SKM-1 treated with dmso at 0.1 percent for 144 hours (cell line): ENCODE measurements around the gene BARX2.

Source experiments
- DNase-seq: peaks from one replicate; lab custom pipeline; 2025; ENCODE audit not compliant: unreplicated experiment; lab: John Stamatoyannopoulos, UW

Gene BARX2

DNA sequence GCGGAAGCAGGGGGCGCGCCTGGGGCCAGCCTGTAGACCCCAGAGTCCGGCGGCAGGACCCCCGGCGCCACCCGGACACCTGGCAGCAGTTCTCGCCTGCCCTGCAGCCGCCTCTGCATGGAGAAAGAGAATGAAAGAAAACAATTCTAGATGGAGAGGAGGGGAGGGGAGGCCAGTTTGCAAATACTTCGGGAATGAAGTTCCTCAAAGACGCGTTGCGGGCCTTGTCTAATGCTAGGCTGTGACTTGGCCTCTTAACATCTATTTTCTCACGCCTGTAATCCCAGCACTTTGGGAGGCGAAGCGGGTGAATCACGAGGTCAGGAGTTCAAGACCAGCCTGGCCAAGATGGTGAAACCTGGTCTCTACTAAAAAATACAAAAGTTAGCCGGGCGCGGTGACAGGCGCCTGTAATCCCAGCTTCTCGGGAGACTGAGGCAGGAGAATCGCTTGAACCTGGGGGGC lies 2.1 kb upstream of the BARX2 start:
- DNase-seq, result no peak

DNA sequence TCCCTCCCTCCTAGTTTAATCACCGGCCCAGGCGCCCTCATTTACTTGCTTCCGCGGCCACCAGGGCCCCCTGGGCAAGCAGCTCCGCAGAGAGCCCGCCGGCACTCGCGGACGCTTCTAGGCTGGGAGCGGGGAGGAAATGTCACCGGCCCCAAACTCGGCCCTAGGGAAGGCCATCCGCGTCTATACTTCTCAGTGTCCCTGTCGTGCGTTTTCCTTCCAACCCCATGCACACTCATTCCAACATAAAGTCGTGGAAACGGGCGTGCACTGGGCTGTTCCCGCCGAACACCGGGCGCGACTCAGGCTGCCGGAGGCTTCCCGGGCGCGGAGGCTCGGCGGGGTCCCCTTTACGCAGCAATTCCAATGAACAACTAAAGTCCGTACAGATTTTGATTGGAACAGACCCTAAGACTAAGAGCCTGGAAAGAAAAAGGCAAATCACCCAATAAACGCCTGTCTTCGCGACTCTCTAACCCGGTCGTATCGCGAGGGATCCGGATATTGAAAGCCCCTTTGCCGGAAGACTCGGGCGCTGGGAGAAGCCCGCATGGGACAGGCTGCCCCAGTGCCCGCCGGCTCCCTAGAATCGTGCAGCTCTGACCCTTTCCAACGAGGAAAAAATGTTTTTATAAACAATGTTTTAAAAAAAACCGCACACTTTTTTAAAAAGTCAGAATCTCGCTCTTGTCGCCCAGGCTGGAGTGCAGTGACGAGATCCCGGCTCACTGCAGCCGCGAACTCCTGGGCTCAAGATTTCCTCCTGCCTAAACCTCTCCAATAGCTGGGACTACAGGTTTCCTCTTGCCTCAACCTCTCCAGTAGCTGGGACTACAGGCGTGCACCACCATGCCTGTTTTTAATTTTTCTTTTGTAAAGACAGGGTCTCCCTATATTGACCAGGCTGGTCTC lies 1.3 kb upstream of the BARX2 start:
- no peak for DNase-seq

DNA sequence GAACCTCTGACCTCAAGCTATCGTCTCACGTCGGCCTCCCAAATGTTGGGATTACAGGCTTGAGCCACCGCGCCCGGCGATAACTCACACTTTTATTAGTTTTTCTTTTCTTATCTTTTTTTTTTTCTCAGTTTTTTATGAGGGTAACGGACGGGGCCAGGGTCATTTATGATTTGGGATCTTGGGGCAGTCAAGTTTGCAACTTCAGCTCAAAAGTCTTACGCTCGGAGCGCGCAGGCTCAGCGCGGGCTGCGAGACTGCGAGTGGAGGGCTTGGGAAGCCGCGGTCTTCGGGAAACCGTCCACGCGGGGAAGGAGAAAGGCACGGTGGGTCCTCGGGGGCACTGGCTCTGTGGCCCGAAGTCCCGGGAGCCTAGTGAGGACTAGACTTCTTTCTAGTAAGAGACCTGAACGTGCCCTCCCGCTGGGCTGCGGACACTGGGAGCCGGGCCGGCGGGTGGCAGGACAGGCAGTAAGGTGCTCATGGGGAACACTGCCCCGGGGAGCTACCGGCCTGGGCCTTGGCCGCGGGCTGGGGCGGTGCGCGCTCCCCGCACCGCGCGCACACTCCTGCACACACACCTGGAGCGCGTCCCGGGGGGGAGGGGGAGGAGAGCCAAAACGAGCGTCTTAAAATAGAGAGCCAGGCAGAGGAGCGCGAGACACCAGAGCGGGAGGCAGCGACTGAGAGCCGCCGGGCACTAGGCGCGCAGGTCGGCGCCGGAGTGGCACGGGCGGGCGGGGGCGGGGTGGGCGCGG lies 476 bp upstream of the BARX2 start:
- DNase-seq, result no peak

DNA sequence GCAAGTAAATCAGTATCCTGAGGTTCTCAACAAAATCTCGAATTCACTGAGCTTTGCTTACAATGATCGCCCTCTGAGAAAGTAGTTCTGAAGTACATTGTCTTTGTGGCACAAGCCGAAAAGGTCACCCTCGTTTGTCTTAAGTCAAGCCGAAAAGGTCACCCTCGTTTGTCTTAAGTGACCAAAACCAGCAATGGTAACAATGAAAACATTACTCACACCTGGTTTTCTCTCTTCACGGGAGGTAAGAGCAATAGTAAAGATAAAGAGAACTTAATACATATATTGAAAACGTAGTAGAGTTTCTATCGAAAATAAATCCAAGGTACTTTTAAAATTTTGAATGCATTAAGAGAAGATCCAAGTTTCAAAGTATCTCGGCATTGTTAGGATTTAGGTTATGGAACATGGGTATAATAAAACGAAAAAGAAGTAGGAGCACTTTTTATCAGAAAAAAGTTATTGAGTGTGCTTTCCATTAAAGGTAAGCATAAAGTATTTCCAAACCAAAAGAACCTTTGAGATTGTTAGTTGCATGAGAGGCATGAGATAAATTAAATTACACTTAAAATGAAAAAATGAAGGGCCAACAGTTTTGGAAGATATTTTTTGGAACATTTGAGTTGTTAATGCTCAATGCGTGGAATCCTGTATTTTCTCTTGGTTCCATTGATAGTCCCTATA lies 1.2 kb downstream of the BARX2 start:
- DNase-seq, result no peak

DNA sequence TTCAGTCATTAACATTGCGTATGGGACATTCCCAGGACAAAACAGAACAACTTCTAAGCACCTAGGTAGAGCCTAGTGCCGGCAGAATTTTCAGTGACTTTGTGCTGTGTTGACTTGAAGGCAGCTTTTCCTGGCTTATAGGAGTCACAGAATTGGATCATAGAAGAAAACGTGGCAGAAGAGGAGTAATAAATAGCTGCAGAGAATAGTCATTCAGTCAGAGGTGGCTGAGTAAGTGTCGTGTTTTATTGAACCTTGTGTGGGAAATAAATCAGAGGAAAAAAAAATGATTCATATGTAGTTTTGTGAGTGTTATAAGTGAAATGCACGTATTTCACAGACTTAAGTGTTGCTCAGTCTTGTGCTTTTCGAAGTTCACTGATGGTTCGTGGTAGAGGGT lies 2.1 kb downstream of the BARX2 start:
- no peak for DNase-seq

DNA sequence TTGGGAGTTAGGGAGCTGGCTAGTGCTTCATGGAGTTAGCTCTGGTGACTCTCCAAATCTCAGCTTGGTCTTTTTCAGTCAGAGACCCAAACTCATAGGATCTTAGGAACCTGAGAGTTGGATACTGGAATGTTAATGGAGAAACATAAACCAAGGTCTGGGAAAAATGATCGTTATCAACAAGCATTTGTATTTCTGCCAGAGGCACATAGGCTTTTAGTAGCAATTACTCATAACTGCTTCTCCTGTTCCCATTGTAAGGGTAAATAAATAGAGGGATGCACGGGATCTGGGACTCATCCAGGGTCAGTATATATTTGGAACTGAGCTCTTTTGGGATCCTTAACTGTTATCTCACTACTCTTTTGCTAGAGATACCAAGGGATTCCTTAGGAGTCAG lies 4.8 kb downstream of the BARX2 start:
- no peak for DNase-seq

DNA sequence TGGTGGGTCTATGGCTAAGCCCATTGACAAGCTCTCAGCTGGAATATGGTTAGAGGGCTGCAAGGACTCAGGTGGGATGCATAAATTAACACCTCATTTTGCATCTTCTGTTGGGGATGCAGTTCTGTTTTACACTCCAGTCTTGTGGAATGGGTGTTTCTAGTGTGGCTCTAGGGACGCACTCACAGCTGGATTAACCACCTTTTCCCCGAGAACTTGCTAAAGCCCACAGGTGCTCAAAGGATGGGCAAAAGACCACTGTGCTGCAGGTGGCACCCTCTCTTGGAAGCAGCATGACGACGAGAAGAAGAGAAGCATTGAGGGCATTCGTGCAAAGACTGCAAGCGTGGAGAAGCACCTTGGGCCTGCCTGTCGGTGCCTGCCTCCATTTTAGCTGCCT lies 6.9 kb downstream of the BARX2 start:
- no peak for DNase-seq

DNA sequence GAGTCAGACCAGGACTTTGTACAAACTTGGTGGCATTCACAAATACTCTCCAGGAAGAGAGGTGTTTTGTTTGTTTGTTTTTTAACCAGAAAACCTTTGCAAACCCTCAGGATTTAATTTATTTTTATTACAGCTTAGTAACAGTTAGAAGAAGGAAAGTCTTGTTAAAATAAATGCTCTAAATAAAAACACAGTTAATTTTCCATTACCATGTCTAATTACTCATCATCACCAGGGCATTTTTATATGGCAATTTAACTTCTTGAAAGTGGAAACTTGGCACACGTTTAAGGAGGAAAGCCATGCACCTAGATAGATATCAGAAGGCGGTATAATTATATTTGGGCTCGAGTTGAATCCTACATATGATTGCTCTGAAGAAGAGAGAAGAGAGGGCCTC lies 7.4 kb downstream of the BARX2 start:
- DNase-seq, result no peak

DNA sequence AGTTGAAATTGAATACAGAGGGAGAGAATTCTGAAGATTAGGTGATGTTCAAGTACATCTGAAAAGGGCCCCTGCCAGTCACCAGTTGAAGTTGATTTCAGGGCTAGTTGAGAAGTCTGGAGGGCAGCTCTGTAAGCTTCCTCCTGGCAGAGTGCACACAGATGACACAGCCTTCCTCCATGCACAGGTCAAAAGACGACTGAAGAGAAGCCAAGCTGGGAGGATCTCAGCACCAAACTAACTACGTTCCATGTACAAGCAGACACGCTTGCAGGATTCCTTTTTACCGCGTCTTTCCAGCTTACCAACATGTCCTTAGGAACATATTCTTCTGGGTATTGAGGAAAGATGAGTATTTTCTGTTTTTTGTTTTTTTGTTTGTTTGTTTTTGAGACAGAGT lies 7.9 kb downstream of the BARX2 start:
- no peak for DNase-seq

DNA sequence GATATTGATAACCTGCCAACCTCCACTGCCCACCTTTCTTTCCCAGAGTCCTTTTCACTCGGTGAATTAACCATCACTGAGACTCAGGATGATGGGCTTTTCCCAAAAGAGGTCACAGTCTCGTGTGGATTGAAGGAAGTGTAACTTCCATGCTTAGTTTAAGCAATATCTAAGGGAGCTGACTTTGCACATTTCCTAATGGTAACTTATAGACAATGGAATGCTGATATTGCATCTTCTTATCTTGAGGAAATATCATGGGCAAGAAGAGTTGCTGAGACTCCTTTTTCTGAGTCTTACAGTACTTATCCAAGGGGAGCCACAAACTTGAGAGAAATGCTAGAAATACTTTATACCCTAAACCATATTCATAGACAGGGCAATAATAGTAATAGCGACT lies 8.8 kb downstream of the BARX2 start:
- no peak for DNase-seq

DNA sequence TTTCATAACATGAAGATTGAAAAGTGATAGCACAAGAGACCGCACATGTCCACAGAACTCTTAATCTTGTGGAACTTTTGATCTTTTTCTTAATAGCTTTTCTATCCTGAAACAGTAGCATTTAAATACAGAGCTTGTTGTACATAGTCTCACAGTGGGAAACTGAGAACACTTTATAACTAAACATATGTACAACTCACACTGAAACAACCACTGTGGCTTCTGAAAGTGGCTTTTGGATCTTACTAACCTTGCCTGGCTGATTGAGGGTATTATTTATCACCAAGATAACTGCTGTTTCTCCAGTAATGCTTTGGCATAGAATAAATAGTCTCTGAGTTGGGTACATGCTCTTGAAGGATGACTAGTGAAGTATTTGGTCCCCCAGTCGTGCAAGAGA lies 10.2 kb downstream of the BARX2 start:
- no peak for DNase-seq

DNA sequence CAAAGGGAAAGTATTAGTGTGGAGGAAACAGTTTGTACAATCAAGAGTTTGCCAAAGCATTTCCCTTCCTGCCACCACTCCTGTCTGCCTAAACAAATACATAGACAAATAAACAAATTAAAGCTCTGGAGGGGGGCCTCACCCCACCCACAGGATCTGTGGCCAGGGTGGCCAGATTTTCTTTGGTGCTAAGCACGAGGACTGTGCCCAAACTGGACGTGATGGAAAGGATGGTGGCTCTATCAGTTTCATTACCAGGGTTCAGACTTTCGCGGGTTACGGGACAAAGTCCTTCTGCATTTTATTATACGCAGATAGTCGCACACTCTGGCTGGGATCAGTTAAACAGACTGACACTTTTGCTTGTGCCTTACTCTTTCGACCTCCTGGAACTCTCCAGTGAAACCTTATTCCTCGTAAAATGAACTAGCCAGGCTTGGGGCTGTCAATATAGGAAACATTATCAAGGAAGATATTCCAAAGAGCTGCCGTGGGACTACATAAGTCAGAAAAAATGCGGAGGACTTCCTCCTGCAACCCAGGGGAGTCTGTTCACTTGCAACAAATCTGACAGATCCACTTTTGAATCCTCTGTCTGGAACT lies 11.2 kb downstream of the BARX2 start:
- DNase-seq, result no peak

DNA sequence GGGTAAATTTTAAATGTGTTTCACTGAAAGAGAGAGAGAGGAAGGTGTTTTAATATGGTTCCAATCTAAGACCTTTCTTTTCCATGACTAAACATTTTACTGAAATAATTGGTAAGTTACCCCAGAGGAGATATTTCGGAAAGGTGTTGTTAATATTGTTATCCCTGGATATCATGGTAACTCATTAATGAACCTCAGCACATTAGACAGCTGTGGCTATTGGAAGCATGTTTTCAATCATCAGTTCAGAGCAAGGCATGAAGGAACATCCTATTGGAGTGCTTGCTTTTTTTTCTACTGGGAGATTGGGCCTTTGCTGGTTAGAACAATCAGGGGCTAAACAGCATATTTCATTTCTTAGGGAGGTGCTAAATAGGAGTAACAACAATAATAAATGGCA lies 11.8 kb downstream of the BARX2 start:
- DNase-seq, result no peak

DNA sequence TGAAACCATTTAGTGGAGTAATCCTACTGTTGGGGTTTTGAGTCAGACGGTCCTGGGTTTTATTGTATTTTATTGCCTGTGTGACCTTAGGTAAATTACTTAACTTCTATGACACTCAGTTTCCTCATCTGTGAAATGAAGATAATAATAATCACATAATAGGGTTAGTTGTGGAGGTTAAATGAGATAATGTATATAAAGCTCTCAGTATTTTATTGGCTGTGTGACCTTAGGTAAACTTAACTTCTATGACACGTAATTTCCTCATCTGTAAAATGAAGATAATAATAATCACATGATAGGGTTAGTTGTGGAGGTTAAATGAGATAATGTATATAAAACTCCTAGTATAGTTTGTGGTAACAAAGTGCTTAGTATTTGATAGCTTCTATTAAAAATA lies 13.2 kb downstream of the BARX2 start:
- no peak for DNase-seq

DNA sequence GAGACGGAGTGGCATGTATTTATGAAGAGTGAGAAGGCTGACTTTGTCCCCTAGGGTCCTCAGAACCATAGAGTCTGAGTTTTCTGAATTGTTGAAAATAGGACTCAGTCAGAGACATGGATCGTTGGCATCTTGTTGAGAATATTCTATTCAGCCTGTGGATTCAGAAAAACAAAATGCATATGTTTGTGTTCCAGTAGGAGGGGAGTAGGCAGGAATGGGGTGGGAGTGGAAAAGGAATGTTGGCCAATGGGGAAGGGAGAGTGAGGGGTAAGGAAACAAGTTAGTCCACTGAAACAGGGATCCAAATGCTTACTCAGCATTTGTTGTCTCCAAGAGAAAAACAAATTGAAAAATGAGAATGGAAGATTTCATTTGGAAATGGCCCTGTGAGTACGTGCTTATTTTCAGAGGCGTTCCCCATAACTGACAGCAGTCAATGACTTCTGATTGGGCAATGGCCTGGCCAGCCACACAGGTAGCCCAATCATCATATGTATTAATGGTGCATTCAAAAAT lies 14.7 kb downstream of the BARX2 start:
- no peak for DNase-seq

DNA sequence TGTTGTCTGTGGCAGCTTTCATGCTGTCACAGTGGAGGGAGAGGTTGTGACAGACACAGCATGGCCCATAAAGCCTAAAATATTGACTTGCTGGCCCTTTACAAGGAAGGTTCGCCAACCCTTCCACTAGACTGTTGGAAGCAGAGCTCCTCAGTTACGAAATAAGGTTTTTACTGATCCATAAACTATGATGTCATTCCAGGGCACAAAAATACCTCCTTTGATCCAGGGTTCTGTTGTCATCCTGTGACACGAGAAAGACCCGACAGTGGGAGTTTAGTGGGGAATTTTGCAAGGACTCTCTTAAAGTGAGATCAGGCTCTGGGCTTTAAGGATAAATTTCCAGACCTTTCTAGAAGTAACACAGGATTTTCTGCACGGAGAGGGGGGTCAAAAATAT lies 15.7 kb downstream of the BARX2 start:
- DNase-seq, result no peak

DNA sequence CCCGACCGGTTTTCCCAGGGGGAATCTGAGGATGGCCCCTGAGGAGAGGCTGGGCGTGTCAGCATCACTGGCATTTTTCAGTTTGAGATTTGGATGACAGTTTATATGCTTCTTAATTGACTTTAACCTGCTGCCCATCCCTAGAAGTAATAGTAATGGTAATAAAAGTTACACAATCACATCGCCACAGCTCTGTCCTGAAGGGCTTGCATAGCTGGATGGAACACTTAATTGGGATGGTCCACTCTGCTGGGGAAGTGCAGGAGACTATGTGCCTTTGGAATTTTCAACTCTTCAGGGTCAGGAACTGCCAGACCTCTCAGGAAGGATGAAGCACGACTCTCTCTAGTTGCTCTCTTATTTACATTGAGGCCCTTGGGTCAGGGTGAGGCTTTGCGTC lies 16.2 kb downstream of the BARX2 start:
- no peak for DNase-seq

DNA sequence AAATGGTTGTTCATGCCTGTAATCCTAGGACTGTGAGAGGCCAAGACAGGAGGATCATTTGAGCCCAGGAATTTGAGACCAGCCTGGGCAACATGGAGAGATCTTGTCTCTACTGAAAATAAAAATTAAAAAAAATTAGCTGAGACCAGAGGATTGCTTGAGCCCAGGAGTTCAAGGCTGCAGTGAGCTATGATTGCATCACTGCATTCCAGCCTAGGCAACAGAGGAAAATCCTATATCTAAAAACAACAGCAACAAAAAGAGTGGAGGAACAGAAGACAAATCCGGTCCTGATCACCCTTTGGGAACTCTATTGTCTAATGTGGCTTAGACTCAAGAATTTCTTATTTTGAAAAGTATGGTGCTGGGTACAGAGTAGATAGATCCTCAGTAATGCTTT lies 17.3 kb downstream of the BARX2 start:
- DNase-seq, result no peak

DNA sequence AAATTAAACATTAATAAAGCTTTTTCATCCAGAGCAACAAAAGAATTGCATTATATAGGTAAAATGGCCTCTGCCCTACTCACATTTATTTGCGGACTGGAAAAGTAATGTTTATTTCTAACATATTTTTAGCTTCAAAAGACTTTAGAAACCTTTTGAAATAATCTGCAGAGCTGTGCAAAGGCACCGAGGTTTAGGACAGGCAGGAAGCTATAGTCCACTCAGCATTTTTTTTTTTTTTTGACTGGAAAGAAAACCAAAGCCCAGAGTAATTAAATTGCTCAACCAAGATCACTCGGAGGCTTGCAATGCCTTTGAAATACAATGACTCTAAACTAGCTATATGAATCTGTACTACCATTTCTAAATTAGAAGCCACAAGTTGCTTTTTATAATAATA lies 19.1 kb downstream of the BARX2 start:
- no peak for DNase-seq

DNA sequence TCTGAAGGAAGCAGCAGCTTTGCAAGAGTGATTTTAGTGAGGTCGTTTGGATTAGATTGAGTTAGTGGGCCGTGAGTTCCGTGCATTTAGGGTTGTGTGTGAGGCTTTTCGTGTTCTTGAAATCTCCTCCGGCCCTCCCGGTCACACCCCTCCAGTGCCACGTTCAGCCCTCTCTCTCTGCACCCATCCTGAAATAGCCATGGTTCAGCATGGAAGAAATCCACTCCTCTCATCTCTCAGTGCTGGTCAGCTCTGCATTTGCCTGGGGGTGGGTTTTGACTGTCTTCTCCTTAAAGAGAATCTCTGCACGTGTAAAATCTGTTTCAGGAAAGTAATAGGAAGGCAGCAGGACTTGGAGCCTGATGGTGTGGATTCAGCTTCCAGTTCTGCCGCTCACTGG lies 19.8 kb downstream of the BARX2 start:
- DNase-seq, result no peak

DNA sequence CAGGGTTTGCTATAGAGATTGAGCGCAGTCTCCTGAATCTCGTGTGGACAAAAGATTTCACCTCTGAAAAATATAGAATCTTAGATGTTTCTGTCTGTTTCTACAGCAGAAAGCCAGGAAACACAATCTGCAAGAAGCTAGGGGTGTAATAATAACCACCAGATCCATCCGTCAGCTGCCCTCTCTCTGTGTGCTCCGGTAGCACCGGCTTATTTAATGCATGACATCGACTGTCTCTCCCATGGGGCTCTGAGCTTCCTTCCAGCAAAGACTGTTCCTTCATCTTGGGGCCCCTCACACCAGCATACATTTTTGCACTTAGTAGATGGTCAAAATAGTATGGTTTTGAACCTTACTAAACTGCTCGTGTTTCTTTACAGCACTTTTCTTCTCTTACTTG lies 20.2 kb downstream of the BARX2 start:
- DNase-seq, result no peak
